Endodermal cell (in vitro differentiated cells): ENCODE data around the gene ELOA2. TPM values are rescaled to one million over a fixed set of nuclear protein-coding genes. Genes with fewer than 3 reads are reported as not detected.

Experiments
- DNase-seq: peaks from one replicate; pipeline ENCODE4 v3.0.0-alpha.2; 2017
- H3K27ac ChIP-seq: 2 replicates; pipeline ENCODE4 v1.5.1; 2013; ENCODE audit warnings: mild to moderate bottlenecking, low read depth, low read length, moderate library complexity
- H3K27me3 ChIP-seq: 2 replicates; pipeline ENCODE4 v1.6.1; 2013; ENCODE audit warnings: mild to moderate bottlenecking, low read length, moderate library complexity; ENCODE audit not compliant: insufficient read depth, control insufficient read depth, poor library complexity, severe bottlenecking
- H3K36me3 ChIP-seq: 2 replicates; pipeline ENCODE4 v1.7.0; 2013; ENCODE audit warnings: mild to moderate bottlenecking, low read length, moderate library complexity; ENCODE audit not compliant: control insufficient read depth, insufficient read depth
- H3K4me1 ChIP-seq: one replicate; pipeline ENCODE4 v1.7.0; 2013; ENCODE audit warnings: low read length; ENCODE audit not compliant: control insufficient read depth, insufficient read depth
- H3K4me3 ChIP-seq: 2 replicates; pipeline ENCODE4 v1.5.1; 2013; ENCODE audit warnings: mild to moderate bottlenecking, low read length, moderate library complexity
- H3K9ac ChIP-seq: 2 replicates; pipeline ENCODE4 v1.6.1; 2013; ENCODE audit warnings: mild to moderate bottlenecking, low read length, moderate library complexity; ENCODE audit not compliant: poor library complexity, severe bottlenecking; ENCODE audit errors: extremely low read depth
- H3K9me3 ChIP-seq: 2 replicates; pipeline ENCODE4 v1.6.1; 2013; ENCODE audit warnings: mild to moderate bottlenecking, low read length, moderate library complexity; ENCODE audit not compliant: control insufficient read depth
- H3K27ac Mint-ChIP-seq: 2 replicates; pipeline ENCODE4 v1.8.0; 2020; ENCODE audit warnings: mixed read lengths
- H3K27me3 Mint-ChIP-seq: 2 replicates; pipeline ENCODE4 v1.8.0; 2021; ENCODE audit warnings: mild to moderate bottlenecking, mixed read lengths; ENCODE audit not compliant: insufficient read depth
- H3K36me3 Mint-ChIP-seq: 2 replicates; pipeline ENCODE4 v1.8.0; 2020; ENCODE audit warnings: low read depth, mixed read lengths
- H3K4me1 Mint-ChIP-seq: 2 replicates; pipeline ENCODE4 v1.8.0; 2020; ENCODE audit warnings: mixed read lengths
- H3K4me3 Mint-ChIP-seq: 2 replicates; pipeline ENCODE4 v1.8.0; 2020; ENCODE audit warnings: mild to moderate bottlenecking, moderate library complexity, mixed read lengths
- H3K9me3 Mint-ChIP-seq: 2 replicates; pipeline ENCODE4 v1.8.0; 2020; ENCODE audit warnings: mild to moderate bottlenecking, mixed read lengths
- CTCF ChIP-seq: fragments of 200-600 bp; sonication (generic); conservative IDR thresholded peaks from 2 replicates; pipeline ENCODE4 v1.5.0; 2021; ENCODE audit warnings: antibody characterized with exemption, mild to moderate bottlenecking
- WGBS, 2 experiments: methylation state at CpG; one replicate each; pipeline versions ENCODE4 v1.1.5 to v1.1.7; 2013; ENCODE audit warnings: missing lambda C conversion rate in 2 of 2, mixed read lengths in 1 of 2; ENCODE audit not compliant: insufficient coverage in 1 of 2, insufficient read length in 1 of 2; 5-methylcytosine and 5-hydroxymethylcytosine counted together
- total RNA-seq, 2 donors: library from RNA; stranded (reverse); fragmentation: NEBNext Ultra II Directional in 1 of 2; extraction: Animal tissue kit (Norgen Biotek cat#: 25700) in 1 of 2; gene quantifications; 2 replicates in 1 of 2; 3 replicates in 1 of 2; pipeline ENCODE4 v1.2.1, GENCODE V29; 2021

Gene ELOA2
- total RNA-seq, 2 donors from 2014 or later = not detected

GRCh38 chr18:47077111-47077510 lies 41.7 kb upstream of the ELOA2 start:
- no peak for DNase-seq
- Mint-ChIP-seq H3K27me3 (no peaks in the 10 kb centered on the region), H3K4me1 (peaks cover 11% of the 10 kb centered on the region), H3K9me3 (no peaks in the 10 kb centered on the region), H3K4me3 (no peak overlapping the region), H3K36me3 (no peaks in the 10 kb centered on the region), H3K27ac (no peak overlapping the region)
- Histone ChIP-seq H3K36me3 (no peaks in the 10 kb centered on the region), H3K4me1 (no peaks in the 10 kb centered on the region), H3K4me3 (no peak overlapping the region), H3K27me3 (no peaks in the 10 kb centered on the region), H3K27ac (no peak overlapping the region), H3K9ac (no peak overlapping the region), H3K9me3 (no peaks in the 10 kb centered on the region)
- 90 to 91% methylated on average over 6 to 7 of the region's 7 CpGs for WGBS, 2 experiments
- TF ChIP-seq CTCF = no peak

GRCh38 chr18:47075098-47075883 lies 39.9 kb upstream of the ELOA2 start:
- no peak overlapping the region for H3K9ac ChIP-seq
- H3K27ac ChIP-seq = no peak overlapping the region
- no peaks in the 10 kb centered on the region for H3K36me3 Mint-ChIP-seq
- no peaks in the 10 kb centered on the region for H3K9me3 Mint-ChIP-seq
- peak overlapping the region; percentile 72 for H3K27ac Mint-ChIP-seq
- no peaks in the 10 kb centered on the region for H3K27me3 Mint-ChIP-seq
- H3K4me3 ChIP-seq = no peak overlapping the region
- no peak overlapping the region for H3K4me3 Mint-ChIP-seq
- no peaks in the 10 kb centered on the region for H3K4me1 ChIP-seq
- no peaks in the 10 kb centered on the region for H3K9me3 ChIP-seq
- peak; percentile 69 for DNase-seq
- H3K4me1 Mint-ChIP-seq = peaks cover 11% of the 10 kb centered on the region
- WGBS, 2 experiments = 48 to 66% methylated on average over 9 to 12 of the region's 13 CpGs
- TF ChIP-seq CTCF = no peak
- H3K27me3 ChIP-seq = no peaks in the 10 kb centered on the region
- no peaks in the 10 kb centered on the region for H3K36me3 ChIP-seq

- no peak overlapping the region for H3K4me3 ChIP-seq
- Mint-ChIP-seq H3K4me3 (no peak overlapping the region), H3K27me3 (no peaks in the 10 kb centered on the region), H3K4me1 (no peaks in the 10 kb centered on the region), H3K36me3 (no peaks in the 10 kb centered on the region), H3K9me3 (no peaks in the 10 kb centered on the region), H3K27ac (no peak overlapping the region)
- no peaks in the 10 kb centered on the region for H3K9me3 ChIP-seq
- no peak overlapping the region for H3K27ac ChIP-seq
- H3K9ac ChIP-seq = no peak overlapping the region
- no peak for DNase-seq
- H3K27me3 ChIP-seq = no peaks in the 10 kb centered on the region
- H3K4me1 ChIP-seq = no peaks in the 10 kb centered on the region
- TF ChIP-seq CTCF = no peak
- WGBS, 2 experiments = 60 to 63% methylated on average over 3 of the region's 3 CpGs
- H3K36me3 ChIP-seq = no peaks in the 10 kb centered on the region
These were observed 32.2 kb upstream of the ELOA2 start for GRCh38 chr18:47067648-47068047.
